ENCODE data around the gene TIGD7.

The TIGD7 gene

DNA sequence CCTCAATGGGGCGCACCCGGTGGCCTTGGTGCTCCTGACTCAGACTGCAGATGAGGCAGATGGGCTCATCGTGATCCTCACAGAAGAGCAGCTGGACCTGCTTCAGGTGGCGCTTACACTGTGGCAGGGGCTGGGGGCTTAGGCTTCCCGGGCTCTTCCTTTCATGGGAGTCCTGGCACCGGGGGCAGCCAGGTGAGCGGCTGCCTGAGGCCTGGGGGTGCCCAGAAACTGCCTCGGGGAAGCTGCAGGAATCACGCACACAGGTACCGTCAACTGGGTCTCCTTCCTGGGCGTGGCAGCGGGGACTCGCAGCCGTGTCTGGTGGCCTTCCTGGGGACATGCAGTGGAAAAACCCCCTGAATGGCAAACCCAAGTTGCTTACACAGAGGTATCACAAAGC, 55.8 kb downstream of the TIGD7 start:
- Histone ChIP-seq H4K20me1 (ENCODE audit: insufficient read depth, low read length) (no peaks in the 10 kb centered on the region), H3K27ac (ENCODE audit: low read length) (no peak overlapping the region), H2AFZ (ENCODE audit: low read depth, low read length) (no peak overlapping the region), H3K4me1 (ENCODE audit: low read length) (no peaks in the 10 kb centered on the region), H3K27me3 (ENCODE audit: low read depth, low read length) (no peaks in the 10 kb centered on the region), H3K4me2 (ENCODE audit: low read length) (no peak overlapping the region), H3K79me2 (ENCODE audit: low read length) (no peaks in the 10 kb centered on the region), H3K36me3 (replicated peaks; ENCODE audit: low read depth, low read length) (no peaks in the 10 kb centered on the region), H3K9ac (ENCODE audit: low read length) (no peak overlapping the region), H3K4me3 (ENCODE audit: low read length) (no peak overlapping the region), H3K9me3 (ENCODE audit: insufficient read depth, low read length) (no peaks in the 10 kb centered on the region)
- no peak for TF ChIP-seq EZH2phosphoT487 (IDR thresholded peaks at IDR 0.05; ENCODE audit: low read depth)
- TF ChIP-seq, protein P1, sequence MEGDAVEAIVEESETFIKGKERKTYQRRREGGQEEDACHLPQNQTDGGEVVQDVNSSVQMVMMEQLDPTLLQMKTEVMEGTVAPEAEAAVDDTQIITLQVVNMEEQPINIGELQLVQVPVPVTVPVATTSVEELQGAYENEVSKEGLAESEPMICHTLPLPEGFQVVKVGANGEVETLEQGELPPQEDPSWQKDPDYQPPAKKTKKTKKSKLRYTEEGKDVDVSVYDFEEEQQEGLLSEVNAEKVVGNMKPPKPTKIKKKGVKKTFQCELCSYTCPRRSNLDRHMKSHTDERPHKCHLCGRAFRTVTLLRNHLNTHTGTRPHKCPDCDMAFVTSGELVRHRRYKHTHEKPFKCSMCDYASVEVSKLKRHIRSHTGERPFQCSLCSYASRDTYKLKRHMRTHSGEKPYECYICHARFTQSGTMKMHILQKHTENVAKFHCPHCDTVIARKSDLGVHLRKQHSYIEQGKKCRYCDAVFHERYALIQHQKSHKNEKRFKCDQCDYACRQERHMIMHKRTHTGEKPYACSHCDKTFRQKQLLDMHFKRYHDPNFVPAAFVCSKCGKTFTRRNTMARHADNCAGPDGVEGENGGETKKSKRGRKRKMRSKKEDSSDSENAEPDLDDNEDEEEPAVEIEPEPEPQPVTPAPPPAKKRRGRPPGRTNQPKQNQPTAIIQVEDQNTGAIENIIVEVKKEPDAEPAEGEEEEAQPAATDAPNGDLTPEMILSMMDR (IDR thresholded peaks at IDR 0.05; ENCODE audit: low read depth, low read length), result no peak

DNA sequence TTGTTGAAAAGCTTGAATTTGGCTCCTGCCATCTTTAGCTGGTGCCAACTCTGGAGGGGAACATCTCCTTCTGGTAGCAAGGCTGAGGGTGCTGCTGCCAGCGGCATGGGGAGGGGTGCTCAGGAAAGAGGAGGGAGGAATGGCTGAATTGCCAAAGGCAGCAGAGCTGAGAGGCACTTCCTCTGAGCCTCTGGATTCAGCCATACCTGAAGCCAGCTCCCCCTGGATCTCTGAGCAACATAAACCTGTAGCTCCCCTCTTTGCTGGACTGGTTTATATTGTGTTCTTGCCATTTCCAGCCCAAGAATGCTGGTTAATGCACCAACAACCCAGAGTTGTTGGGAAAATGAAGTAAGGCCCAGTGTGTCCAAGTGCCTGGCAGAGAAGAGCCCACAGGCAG, 56.2 kb downstream of the TIGD7 start:
- Histone ChIP-seq H3K36me3 (replicated peaks; ENCODE audit: low read depth, low read length) (no peaks in the 10 kb centered on the region), H3K4me2 (ENCODE audit: low read length) (no peak overlapping the region), H3K27me3 (ENCODE audit: low read depth, low read length) (no peaks in the 10 kb centered on the region), H3K27ac (ENCODE audit: low read length) (no peak overlapping the region), H3K79me2 (ENCODE audit: low read length) (no peaks in the 10 kb centered on the region), H3K4me1 (ENCODE audit: low read length) (no peaks in the 10 kb centered on the region), H3K4me3 (ENCODE audit: low read length) (no peak overlapping the region), H3K9ac (ENCODE audit: low read length) (no peak overlapping the region), H4K20me1 (ENCODE audit: insufficient read depth, low read length) (no peaks in the 10 kb centered on the region), H3K9me3 (ENCODE audit: insufficient read depth, low read length) (no peaks in the 10 kb centered on the region), H2AFZ (ENCODE audit: low read depth, low read length) (no peak overlapping the region)
- no peak for TF ChIP-seq EZH2phosphoT487 (IDR thresholded peaks at IDR 0.05; ENCODE audit: low read depth)
- TF ChIP-seq, protein P1 (IDR thresholded peaks at IDR 0.05; ENCODE audit: low read depth, low read length), result no peak
